HG03064 (cell line): ENCODE measurements around the gene RTKN2.

ENCODE experiments used
- ATAC-seq: cut with Tn5 transposase; IDR thresholded peaks from one replicate; pipeline ENCODE4 v1.9.1; 2021; ENCODE audit warnings: low read depth; ENCODE audit not compliant: unreplicated experiment

The RTKN2 gene

GRCh38 chr10:62180677-62181076 lies 88.0 kb downstream of the RTKN2 start:
- ATAC-seq: no peak

- no peak for ATAC-seq
Observed at GRCh38 chr10:62178568-62178967, 90.1 kb downstream of the RTKN2 start.

GRCh38 chr10:62177111-62177510 lies 91.5 kb downstream of the RTKN2 start:
- ATAC-seq: no peak

GRCh38 chr10:62175251-62175650 lies 93.4 kb downstream of the RTKN2 start:
- no peak for ATAC-seq

- ATAC-seq: no peak
Observed at GRCh38 chr10:62172465-62172864, 96.2 kb downstream of the RTKN2 start.

GRCh38 chr10:62171791-62172190 lies 96.9 kb downstream of the RTKN2 start:
- ATAC-seq: no peak

GRCh38 chr10:62170732-62171131 lies 97.9 kb downstream of the RTKN2 start:
- no peak for ATAC-seq

GRCh38 chr10:62166331-62167131 lies 102.1 kb downstream of the RTKN2 start:
- ATAC-seq: peak; percentile 93

GRCh38 chr10:62165803-62166202 lies 102.8 kb downstream of the RTKN2 start:
- ATAC-seq: no peak

- no peak for ATAC-seq
Observed at GRCh38 chr10:62163024-62163423, 105.6 kb downstream of the RTKN2 start.

- ATAC-seq: no peak
Observed at GRCh38 chr10:62162261-62162981, 106.2 kb downstream of the RTKN2 start.

GRCh38 chr10:62159351-62159750 lies 109.3 kb downstream of the RTKN2 start:
- ATAC-seq: no peak

GRCh38 chr10:62157601-62158000 lies 111.0 kb downstream of the RTKN2 start:
- ATAC-seq: no peak

- no peak for ATAC-seq
Observed at GRCh38 chr10:62155054-62155680, 113.5 kb downstream of the RTKN2 start.

GRCh38 chr10:62154231-62154630 lies 114.4 kb downstream of the RTKN2 start:
- ATAC-seq: no peak

- ATAC-seq: no peak
Observed at GRCh38 chr10:62153191-62153590, 115.5 kb downstream of the RTKN2 start.

GRCh38 chr10:62149621-62150020 lies 119.0 kb downstream of the RTKN2 start:
- ATAC-seq: no peak

- ATAC-seq: no peak
Observed at GRCh38 chr10:62148155-62148554, 120.5 kb downstream of the RTKN2 start.

- ATAC-seq: no peak
Observed at GRCh38 chr10:62147425-62147824, 121.2 kb downstream of the RTKN2 start.

- ATAC-seq: no peak
Observed at GRCh38 chr10:62136931-62137330, 131.7 kb downstream of the RTKN2 start.

GRCh38 chr10:62133618-62134017 lies 135.0 kb downstream of the RTKN2 start:
- ATAC-seq: peak; percentile 94
